ENCODE data around the gene CD69. TPM values are rescaled to one million over a fixed set of nuclear protein-coding genes. Genes with fewer than 3 reads are reported as not detected.
A peak's percentile ranks its signal among the peaks of the same experiment; 100 is the strongest.

The CD69 gene
- 1 to 10 TPM; 1.6 to 3.8 (median 2.2) TPM for polyA plus RNA-seq (ENCODE audit: insufficient read length in 3 of 3)

- no peak for DNase-seq (ENCODE audit: low read depth in 3 of 3, low spot score in 2 of 3)
Measured at GRCh38 chr12:9760699-9761418, at the start of gene CD69. TSS of gene CD69 (minus strand) at chr12:9760901. CDS start at chr12:9760820, 81 bp downstream.

- no peak for DNase-seq (ENCODE audit: low read depth in 3 of 3, low spot score in 2 of 3)
Measured at GRCh38 chr12:9809866-9810265, 49.2 kb upstream of the CD69 start.

- DNase-seq (ENCODE audit: low read depth in 3 of 3, low spot score in 2 of 3) = no peak
Measured at GRCh38 chr12:9809338-9809737, 48.6 kb upstream of the CD69 start.

- no peak for DNase-seq (ENCODE audit: low read depth in 3 of 3, low spot score in 2 of 3)
Measured at GRCh38 chr12:9808504-9808903, 47.8 kb upstream of the CD69 start.

- no peak for DNase-seq (ENCODE audit: low read depth in 3 of 3, low spot score in 2 of 3)
Measured at GRCh38 chr12:9806714-9807113, 46.0 kb upstream of the CD69 start.

GRCh38 chr12:9805883-9806282, 45.2 kb upstream of the CD69 start:
- DNase-seq (ENCODE audit: low read depth in 3 of 3, low spot score in 2 of 3) = no peak

GRCh38 chr12:9799961-9800360, 39.3 kb upstream of the CD69 start:
- no peak for DNase-seq (ENCODE audit: low read depth in 3 of 3, low spot score in 2 of 3)

- DNase-seq (ENCODE audit: low read depth in 3 of 3, low spot score in 2 of 3) = peak; percentile 31 to 45 (median 33)
Measured at GRCh38 chr12:9797722-9798619, 37.3 kb upstream of the CD69 start.

- DNase-seq (ENCODE audit: low read depth in 3 of 3, low spot score in 2 of 3) = no peak
Measured at GRCh38 chr12:9796971-9797370, 36.3 kb upstream of the CD69 start.

GRCh38 chr12:9796346-9796745, 35.6 kb upstream of the CD69 start:
- no peak for DNase-seq (ENCODE audit: low read depth in 3 of 3, low spot score in 2 of 3)

GRCh38 chr12:9795945-9796344, 35.2 kb upstream of the CD69 start:
- no peak for DNase-seq (ENCODE audit: low read depth in 3 of 3, low spot score in 2 of 3)

GRCh38 chr12:9794484-9795093, 33.9 kb upstream of the CD69 start:
- DNase-seq (ENCODE audit: low read depth in 3 of 3, low spot score in 2 of 3) = no peak

- no peak for DNase-seq (ENCODE audit: low read depth in 3 of 3, low spot score in 2 of 3)
Measured at GRCh38 chr12:9793779-9794395, 33.2 kb upstream of the CD69 start.

- no peak for DNase-seq (ENCODE audit: low read depth in 3 of 3, low spot score in 2 of 3)
Measured at GRCh38 chr12:9792961-9793617, 32.4 kb upstream of the CD69 start.

- DNase-seq (ENCODE audit: low read depth in 3 of 3, low spot score in 2 of 3) = no peak
Measured at GRCh38 chr12:9792185-9792900, 31.6 kb upstream of the CD69 start.

- no peak for DNase-seq (ENCODE audit: low read depth in 3 of 3, low spot score in 2 of 3)
Measured at GRCh38 chr12:9786726-9787717, 26.3 kb upstream of the CD69 start.

- DNase-seq (ENCODE audit: low read depth in 3 of 3, low spot score in 2 of 3) = no peak
Measured at GRCh38 chr12:9784816-9785215, 24.1 kb upstream of the CD69 start.

GRCh38 chr12:9784326-9784725, 23.6 kb upstream of the CD69 start:
- no peak for DNase-seq (ENCODE audit: low read depth in 3 of 3, low spot score in 2 of 3)

Data from right renal cortex interstitium (tissue), 3 donors.